H9 (cell line): ENCODE results near the gene CSRNP2. TPM values are rescaled to one million over a fixed set of nuclear protein-coding genes. Genes with fewer than 3 reads are reported as not detected.
A peak's percentile ranks its signal among the peaks of the same experiment; 100 is the strongest.
"Not testable (repeated sequence)": the region's sequence is repeated elsewhere in the genome, so short reads cannot be mapped to it uniquely, and the experiment has no call there.

ENCODE experiments used
- DNase-seq: peaks from one replicate; pipeline ENCODE4 v3.0.0-alpha.2; 2017
- H2AFZ ChIP-seq: one replicate; pipeline ENCODE4 v1.6.1; 2013; ENCODE audit warnings: mild to moderate bottlenecking, low read length, control low read depth, moderate library complexity
- H2AK5ac ChIP-seq: 2 replicates; pipeline ENCODE4 v1.6.1; 2013; ENCODE audit warnings: low read length, control low read depth, mixed read lengths; ENCODE audit not compliant: insufficient read length
- H2BK120ac ChIP-seq: one replicate; pipeline ENCODE4 v1.6.1; 2013; ENCODE audit warnings: low read depth, mild to moderate bottlenecking, low read length, control low read depth, inconsistent platforms; ENCODE audit not compliant: poor library complexity, severe bottlenecking
- H2BK12ac ChIP-seq: 2 replicates; pipeline ENCODE4 v1.6.1; 2013; ENCODE audit warnings: low read length, control low read depth, mixed read lengths, low read depth; ENCODE audit not compliant: insufficient read length
- H2BK15ac ChIP-seq: 2 replicates; pipeline ENCODE4 v1.6.1; 2013; ENCODE audit warnings: low read depth, low read length, control low read depth
- H2BK20ac ChIP-seq: one replicate; pipeline ENCODE4 v1.6.1; 2013; ENCODE audit warnings: low read depth, mild to moderate bottlenecking, low read length, control low read depth, inconsistent platforms; ENCODE audit not compliant: poor library complexity, severe bottlenecking
- H2BK5ac ChIP-seq: 2 replicates; pipeline ENCODE4 v1.6.1; 2013; ENCODE audit warnings: low read length, control low read depth, mixed read lengths; ENCODE audit not compliant: insufficient read length
- H3K14ac ChIP-seq: 2 replicates; pipeline ENCODE4 v1.6.1; 2013; ENCODE audit warnings: low read length, control low read depth; ENCODE audit not compliant: insufficient read depth
- H3K18ac ChIP-seq: 2 replicates; pipeline ENCODE4 v1.6.1; 2013; ENCODE audit warnings: low read depth, mild to moderate bottlenecking, mixed read lengths, low read length, control low read depth; ENCODE audit not compliant: insufficient read length
- H3K23ac ChIP-seq: 2 replicates; pipeline ENCODE4 v1.6.1; 2013; ENCODE audit warnings: low read length, control low read depth, mixed read lengths, low read depth; ENCODE audit not compliant: insufficient read length
- H3K23me2 ChIP-seq: 2 replicates; pipeline ENCODE4 v1.6.1; 2013; ENCODE audit warnings: low read depth, mild to moderate bottlenecking, mixed read lengths, low read length, control low read depth; ENCODE audit not compliant: insufficient read length, poor library complexity, severe bottlenecking
- H3K27ac ChIP-seq: 2 replicates; pipeline ENCODE4 v1.5.1; 2013; ENCODE audit warnings: low read length, control low read depth, mixed read lengths, low read depth; ENCODE audit not compliant: insufficient read length
- H3K27me3 ChIP-seq: 2 replicates; pipeline ENCODE4 v1.6.1; 2013; ENCODE audit warnings: low read length, control low read depth, inconsistent platforms; ENCODE audit not compliant: insufficient read depth
- H3K4ac ChIP-seq: 2 replicates; pipeline ENCODE4 v1.6.1; 2013; ENCODE audit warnings: low read depth, mild to moderate bottlenecking, control low read depth, inconsistent platforms, low read length, moderate library complexity
- H3K4me1 ChIP-seq: 2 replicates; pipeline ENCODE4 v1.6.1; 2013; ENCODE audit warnings: low read length, control low read depth, inconsistent platforms; ENCODE audit not compliant: insufficient read depth
- H3K4me2 ChIP-seq: 2 replicates; pipeline ENCODE4 v1.6.1; 2013; ENCODE audit warnings: low read length, control low read depth, mixed read lengths; ENCODE audit not compliant: insufficient read length, insufficient read depth
- H3K56ac ChIP-seq: 2 replicates; pipeline ENCODE4 v1.6.1; 2013; ENCODE audit warnings: low read depth, mild to moderate bottlenecking, mixed read lengths, low read length, control low read depth; ENCODE audit not compliant: insufficient read length
- H3K79me1 ChIP-seq: 2 replicates; pipeline ENCODE4 v1.6.1; 2013; ENCODE audit warnings: low read depth, mild to moderate bottlenecking, moderate library complexity, low read length, control low read depth, inconsistent platforms; ENCODE audit not compliant: insufficient read depth, poor library complexity, severe bottlenecking
- H3K79me2 ChIP-seq: 2 replicates; pipeline ENCODE4 v1.6.1; 2013; ENCODE audit warnings: low read length, control low read depth, inconsistent platforms; ENCODE audit not compliant: insufficient read depth
- H3K9ac ChIP-seq: 2 replicates; pipeline ENCODE4 v1.6.1; 2013; ENCODE audit warnings: low read length, control low read depth, mixed read lengths; ENCODE audit not compliant: insufficient read length; ENCODE audit errors: extremely low read depth
- H3K9me3 ChIP-seq: one replicate; pipeline ENCODE4 v1.6.1; 2013; ENCODE audit warnings: low read depth, low read length, inconsistent platforms; ENCODE audit not compliant: control insufficient read depth
- H3T11ph ChIP-seq: one replicate; pipeline ENCODE4 v1.6.1; 2013; ENCODE audit warnings: mild to moderate bottlenecking, low read length, control low read depth, inconsistent platforms
- H4K20me1 ChIP-seq: one replicate; pipeline ENCODE4 v1.6.1; 2013; ENCODE audit not compliant: control insufficient read depth, insufficient read length, insufficient read depth
- H4K5ac ChIP-seq: 2 replicates; pipeline ENCODE4 v1.6.1; 2013; ENCODE audit warnings: low read depth, mild to moderate bottlenecking, mixed read lengths, low read length, control low read depth; ENCODE audit not compliant: insufficient read length
- H4K8ac ChIP-seq: replicated peaks from 2 replicates; pipeline ENCODE4 v1.6.1; 2013; ENCODE audit warnings: low read length, control low read depth, mixed read lengths, low read depth; ENCODE audit not compliant: insufficient read length
- H4K91ac ChIP-seq: 2 replicates; pipeline ENCODE4 v1.6.1; 2013; ENCODE audit warnings: low read depth, mild to moderate bottlenecking, moderate library complexity, mixed read lengths, low read length, control low read depth; ENCODE audit not compliant: insufficient read length
- H3K27ac Mint-ChIP-seq, 3 experiments: 2 replicates in 2 of 3; 3 replicates in 1 of 3; pipeline ENCODE4 v1.8.0; 2020 to 2021; ENCODE audit warnings: mixed read lengths in 3 of 3, mild to moderate bottlenecking in 1 of 3, moderate library complexity in 1 of 3
- H3K27me3 Mint-ChIP-seq: 2 replicates; pipeline ENCODE4 v1.8.0; 2021; ENCODE audit warnings: low read depth, mild to moderate bottlenecking, moderate library complexity, mixed read lengths
- H3K36me3 Mint-ChIP-seq, 3 experiments: 2 replicates in 2 of 3; 3 replicates in 1 of 3; pipeline ENCODE4 v1.8.0; 2020 to 2021; ENCODE audit warnings: low read depth in 3 of 3, mixed read lengths in 3 of 3; ENCODE audit not compliant: insufficient read depth in 1 of 3
- H3K4me1 Mint-ChIP-seq, 2 experiments: 2 replicates each; pipeline ENCODE4 v1.8.0; 2020; ENCODE audit warnings: mixed read lengths in 2 of 2
- H3K4me3 Mint-ChIP-seq, 2 experiments: 2 replicates in 1 of 2; 3 replicates in 1 of 2; pipeline ENCODE4 v1.8.0; 2020 to 2021; ENCODE audit warnings: mild to moderate bottlenecking in 2 of 2, mixed read lengths in 2 of 2, moderate library complexity in 1 of 2
- H3K9me3 Mint-ChIP-seq, 2 experiments: 2 replicates in 1 of 2; 3 replicates in 1 of 2; pipeline ENCODE4 v1.8.0; 2020; ENCODE audit warnings: mild to moderate bottlenecking in 2 of 2, mixed read lengths in 2 of 2, moderate library complexity in 1 of 2
- WGBS: extraction: QIAGEN DNeasy Blood & Tissue Kit; methylation state at CpG from one replicate; pipeline ENCODE4 v1.1.7; 2013; ENCODE audit warnings: missing lambda C conversion rate, low lambda C conversion rate, mixed read lengths; ENCODE audit not compliant: insufficient read length; ENCODE audit errors: extremely low coverage; 5-methylcytosine and 5-hydroxymethylcytosine counted together
- total RNA-seq: library from RNA; stranded (reverse); gene quantifications from 2 replicates; pipeline ENCODE4 v1.2.1, GENCODE V29; 2021

Gene CSRNP2
- total RNA-seq, 1 experiment from 2014 or later = 38.6 TPM

DNA sequence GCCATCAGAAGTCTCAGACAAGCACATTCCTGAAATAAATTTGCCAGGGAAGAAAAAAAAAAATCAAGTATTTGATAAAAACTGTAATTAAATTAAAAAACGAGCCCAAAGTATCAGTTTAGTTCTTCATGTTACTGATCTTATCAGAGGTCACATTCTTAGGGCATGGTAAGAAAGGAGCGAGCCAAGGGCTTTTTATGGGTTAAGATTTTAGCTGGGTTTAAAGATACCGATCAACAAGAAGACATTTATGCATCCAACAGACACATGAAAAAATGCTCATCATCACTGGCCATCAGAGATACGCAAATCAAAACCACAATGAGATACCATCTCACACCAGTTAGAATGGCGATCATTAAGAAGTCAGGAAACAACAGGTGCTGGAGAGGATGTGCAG, 5.0 kb downstream of the CSRNP2 start:
- no CpG with 5 or more reads among the region's 5 CpGs for WGBS
- not testable (repeated sequence) for H3K27me3 Mint-ChIP-seq, H4K20me1 ChIP-seq

More for the DNA sequence above, 5.0 kb downstream of the CSRNP2 start:
- not testable (repeated sequence) for H3T11ph ChIP-seq, H3K9ac ChIP-seq, H3K9me3 ChIP-seq, H3K23me2 ChIP-seq, H2AK5ac ChIP-seq, H3K56ac ChIP-seq, H2BK20ac ChIP-seq, H3K9me3 Mint-ChIP-seq, H4K91ac ChIP-seq, H3K4me3 Mint-ChIP-seq, H2BK5ac ChIP-seq, H2BK15ac ChIP-seq, H3K4me2 ChIP-seq, H3K4me1 ChIP-seq, H3K14ac ChIP-seq, H3K23ac ChIP-seq, H3K27ac ChIP-seq, H4K8ac ChIP-seq, H3K18ac ChIP-seq, H2BK120ac ChIP-seq, H4K5ac ChIP-seq, DNase-seq, H3K27me3 ChIP-seq, H3K4ac ChIP-seq, H2AFZ ChIP-seq, H2BK12ac ChIP-seq
- peaks cover 13 to 17% of the 10 kb centered on the region in 2 experiments for H3K4me1 Mint-ChIP-seq
- Histone ChIP-seq H3K79me1 (peaks cover 11% of the 10 kb centered on the region), H3K79me2 (peaks cover 12% of the 10 kb centered on the region; the same call in 1 of the 2 replicates)
- peaks cover 18 to 35% (median 30%) of the 10 kb centered on the region in 3 experiments for H3K36me3 Mint-ChIP-seq
- peak overlapping the region in 1 of 3 experiments; percentile 33; a peak in 1 of 7 replicates for H3K27ac Mint-ChIP-seq
